GM18909 (cell line): ENCODE results near the gene SARDH.
"Not testable (repeated sequence)": the region's sequence is repeated elsewhere in the genome, so short reads cannot be mapped to it uniquely, and the experiment has no call there.

Experiments used
- ATAC-seq: cut with Tn5 transposase; IDR thresholded peaks from one replicate; pipeline ENCODE4 v1.9.1; 2021; ENCODE audit warnings: mild to moderate bottlenecking; ENCODE audit not compliant: unreplicated experiment, poor library complexity

The SARDH gene

GRCh38 chr9:133761641-133762248 lies 23.6 kb upstream of the SARDH start:
- ATAC-seq = no peak

- no peak for ATAC-seq
Measured at GRCh38 chr9:133760713-133761290, 22.6 kb upstream of the SARDH start.

GRCh38 chr9:133759946-133760345 lies 21.8 kb upstream of the SARDH start:
- ATAC-seq = no peak

GRCh38 chr9:133759146-133759900 lies 21.2 kb upstream of the SARDH start:
- no peak for ATAC-seq

- no peak for ATAC-seq
Measured at GRCh38 chr9:133758228-133758627, 20.1 kb upstream of the SARDH start.

- no peak for ATAC-seq
Measured at GRCh38 chr9:133754688-133755227, 16.6 kb upstream of the SARDH start.

- ATAC-seq = no peak
Measured at GRCh38 chr9:133754187-133754586, 16.0 kb upstream of the SARDH start.

GRCh38 chr9:133752739-133753446 lies 14.7 kb upstream of the SARDH start:
- ATAC-seq = no peak

- no peak for ATAC-seq
Measured at GRCh38 chr9:133750982-133751649, 13.0 kb upstream of the SARDH start.

- ATAC-seq = no peak
Measured at GRCh38 chr9:133747309-133747708, 9.2 kb upstream of the SARDH start.

- not testable (repeated sequence) for ATAC-seq
Measured at GRCh38 chr9:133744528-133744927, 6.4 kb upstream of the SARDH start.

GRCh38 chr9:133742849-133743444 lies 4.8 kb upstream of the SARDH start:
- ATAC-seq = peak; percentile 65

- no peak for ATAC-seq
Measured at GRCh38 chr9:133742251-133742650, 4.1 kb upstream of the SARDH start.

GRCh38 chr9:133741716-133742115 lies 3.6 kb upstream of the SARDH start:
- ATAC-seq = no peak

GRCh38 chr9:133740911-133741310 lies 2.8 kb upstream of the SARDH start:
- ATAC-seq = no peak

- ATAC-seq = no peak
Measured at GRCh38 chr9:133739408-133740280, 1.5 kb upstream of the SARDH start.

GRCh38 chr9:133738640-133739225 lies 581 bp upstream of the SARDH start:
- ATAC-seq = no peak

- no peak for ATAC-seq
Measured at GRCh38 chr9:133737071-133737773, 930 bp downstream of the SARDH start.
